AG08396 (cell line): ENCODE results near the gene MACC1.
"Not testable (repeated sequence)": the region's sequence is repeated elsewhere in the genome, so short reads cannot be mapped to it uniquely, and the experiment has no call there.

Source experiments
- DNase-seq: peaks from one replicate; pipeline ENCODE4 v3.0.0; 2012; ENCODE audit warnings: low spot score, mixed read lengths

Gene MACC1

GRCh38 chr7:20128001-20128400, 89.2 kb downstream of the MACC1 start:
- no peak for DNase-seq

- DNase-seq, result not testable (repeated sequence)
Observed at GRCh38 chr7:20126060-20126459, 91.1 kb downstream of the MACC1 start.

- DNase-seq, result not testable (repeated sequence)
Observed at GRCh38 chr7:20124087-20124486, 93.1 kb downstream of the MACC1 start.

GRCh38 chr7:20122653-20123316, 94.4 kb downstream of the MACC1 start:
- not testable (repeated sequence) for DNase-seq

GRCh38 chr7:20122073-20122472, 95.1 kb downstream of the MACC1 start:
- no peak for DNase-seq

- no peak for DNase-seq
Observed at GRCh38 chr7:20121404-20121803, 95.8 kb downstream of the MACC1 start.

GRCh38 chr7:20120611-20121168, 96.5 kb downstream of the MACC1 start:
- DNase-seq, result not testable (repeated sequence)

- no peak for DNase-seq
Observed at GRCh38 chr7:20116869-20117268, 100.3 kb downstream of the MACC1 start.

GRCh38 chr7:20114468-20114867, 102.7 kb downstream of the MACC1 start:
- no peak for DNase-seq

- no peak for DNase-seq
Observed at GRCh38 chr7:20113427-20114027, 103.7 kb downstream of the MACC1 start.

GRCh38 chr7:20112696-20113095, 104.5 kb downstream of the MACC1 start:
- no peak for DNase-seq

- DNase-seq, result no peak
Observed at GRCh38 chr7:20111821-20112542, 105.2 kb downstream of the MACC1 start.

- DNase-seq, result no peak
Observed at GRCh38 chr7:20107582-20107981, 109.6 kb downstream of the MACC1 start.

GRCh38 chr7:20104696-20105095, 112.5 kb downstream of the MACC1 start:
- no peak for DNase-seq

- no peak for DNase-seq
Observed at GRCh38 chr7:20102982-20103381, 114.2 kb downstream of the MACC1 start.

GRCh38 chr7:20095862-20096261, 121.3 kb downstream of the MACC1 start:
- DNase-seq, result no peak

- no peak for DNase-seq
Observed at GRCh38 chr7:20095436-20095835, 121.7 kb downstream of the MACC1 start.

GRCh38 chr7:20089431-20089830, 127.8 kb downstream of the MACC1 start:
- DNase-seq, result no peak

GRCh38 chr7:20085086-20085485, 132.1 kb downstream of the MACC1 start:
- no peak for DNase-seq
